H9 (cell line): Measurements from ENCODE around the gene KCNE1. TPM values are rescaled to one million over a fixed set of nuclear protein-coding genes. Genes with fewer than 3 reads are reported as not detected.

Experiments
- DNase-seq: peaks from one replicate; pipeline ENCODE4 v3.0.0-alpha.2; 2017
- H2AFZ ChIP-seq: one replicate; pipeline ENCODE4 v1.6.1; 2013; ENCODE audit warnings: mild to moderate bottlenecking, low read length, control low read depth, moderate library complexity
- H2AK5ac ChIP-seq: 2 replicates; pipeline ENCODE4 v1.6.1; 2013; ENCODE audit warnings: low read length, control low read depth, mixed read lengths; ENCODE audit not compliant: insufficient read length
- H2BK120ac ChIP-seq: one replicate; pipeline ENCODE4 v1.6.1; 2013; ENCODE audit warnings: low read depth, mild to moderate bottlenecking, low read length, control low read depth, inconsistent platforms; ENCODE audit not compliant: poor library complexity, severe bottlenecking
- H2BK12ac ChIP-seq: 2 replicates; pipeline ENCODE4 v1.6.1; 2013; ENCODE audit warnings: low read length, control low read depth, mixed read lengths, low read depth; ENCODE audit not compliant: insufficient read length
- H2BK15ac ChIP-seq: 2 replicates; pipeline ENCODE4 v1.6.1; 2013; ENCODE audit warnings: low read depth, low read length, control low read depth
- H2BK20ac ChIP-seq: one replicate; pipeline ENCODE4 v1.6.1; 2013; ENCODE audit warnings: low read depth, mild to moderate bottlenecking, low read length, control low read depth, inconsistent platforms; ENCODE audit not compliant: poor library complexity, severe bottlenecking
- H2BK5ac ChIP-seq: 2 replicates; pipeline ENCODE4 v1.6.1; 2013; ENCODE audit warnings: low read length, control low read depth, mixed read lengths; ENCODE audit not compliant: insufficient read length
- H3K14ac ChIP-seq: 2 replicates; pipeline ENCODE4 v1.6.1; 2013; ENCODE audit warnings: low read length, control low read depth; ENCODE audit not compliant: insufficient read depth
- H3K18ac ChIP-seq: 2 replicates; pipeline ENCODE4 v1.6.1; 2013; ENCODE audit warnings: low read depth, mild to moderate bottlenecking, mixed read lengths, low read length, control low read depth; ENCODE audit not compliant: insufficient read length
- H3K23ac ChIP-seq: 2 replicates; pipeline ENCODE4 v1.6.1; 2013; ENCODE audit warnings: low read length, control low read depth, mixed read lengths, low read depth; ENCODE audit not compliant: insufficient read length
- H3K23me2 ChIP-seq: 2 replicates; pipeline ENCODE4 v1.6.1; 2013; ENCODE audit warnings: low read depth, mild to moderate bottlenecking, mixed read lengths, low read length, control low read depth; ENCODE audit not compliant: insufficient read length, poor library complexity, severe bottlenecking
- H3K27ac ChIP-seq: 2 replicates; pipeline ENCODE4 v1.5.1; 2013; ENCODE audit warnings: low read length, control low read depth, mixed read lengths, low read depth; ENCODE audit not compliant: insufficient read length
- H3K27me3 ChIP-seq: 2 replicates; pipeline ENCODE4 v1.6.1; 2013; ENCODE audit warnings: low read length, control low read depth, inconsistent platforms; ENCODE audit not compliant: insufficient read depth
- H3K4ac ChIP-seq: 2 replicates; pipeline ENCODE4 v1.6.1; 2013; ENCODE audit warnings: low read depth, mild to moderate bottlenecking, control low read depth, inconsistent platforms, low read length, moderate library complexity
- H3K4me1 ChIP-seq: 2 replicates; pipeline ENCODE4 v1.6.1; 2013; ENCODE audit warnings: low read length, control low read depth, inconsistent platforms; ENCODE audit not compliant: insufficient read depth
- H3K4me2 ChIP-seq: 2 replicates; pipeline ENCODE4 v1.6.1; 2013; ENCODE audit warnings: low read length, control low read depth, mixed read lengths; ENCODE audit not compliant: insufficient read length, insufficient read depth
- H3K56ac ChIP-seq: 2 replicates; pipeline ENCODE4 v1.6.1; 2013; ENCODE audit warnings: low read depth, mild to moderate bottlenecking, mixed read lengths, low read length, control low read depth; ENCODE audit not compliant: insufficient read length
- H3K79me1 ChIP-seq: 2 replicates; pipeline ENCODE4 v1.6.1; 2013; ENCODE audit warnings: low read depth, mild to moderate bottlenecking, moderate library complexity, low read length, control low read depth, inconsistent platforms; ENCODE audit not compliant: insufficient read depth, poor library complexity, severe bottlenecking
- H3K79me2 ChIP-seq: 2 replicates; pipeline ENCODE4 v1.6.1; 2013; ENCODE audit warnings: low read length, control low read depth, inconsistent platforms; ENCODE audit not compliant: insufficient read depth
- H3K9ac ChIP-seq: 2 replicates; pipeline ENCODE4 v1.6.1; 2013; ENCODE audit warnings: low read length, control low read depth, mixed read lengths; ENCODE audit not compliant: insufficient read length; ENCODE audit errors: extremely low read depth
- H3K9me3 ChIP-seq: one replicate; pipeline ENCODE4 v1.6.1; 2013; ENCODE audit warnings: low read depth, low read length, inconsistent platforms; ENCODE audit not compliant: control insufficient read depth
- H3T11ph ChIP-seq: one replicate; pipeline ENCODE4 v1.6.1; 2013; ENCODE audit warnings: mild to moderate bottlenecking, low read length, control low read depth, inconsistent platforms
- H4K20me1 ChIP-seq: one replicate; pipeline ENCODE4 v1.6.1; 2013; ENCODE audit not compliant: control insufficient read depth, insufficient read length, insufficient read depth
- H4K5ac ChIP-seq: 2 replicates; pipeline ENCODE4 v1.6.1; 2013; ENCODE audit warnings: low read depth, mild to moderate bottlenecking, mixed read lengths, low read length, control low read depth; ENCODE audit not compliant: insufficient read length
- H4K8ac ChIP-seq: replicated peaks from 2 replicates; pipeline ENCODE4 v1.6.1; 2013; ENCODE audit warnings: low read length, control low read depth, mixed read lengths, low read depth; ENCODE audit not compliant: insufficient read length
- H4K91ac ChIP-seq: 2 replicates; pipeline ENCODE4 v1.6.1; 2013; ENCODE audit warnings: low read depth, mild to moderate bottlenecking, moderate library complexity, mixed read lengths, low read length, control low read depth; ENCODE audit not compliant: insufficient read length
- H3K27ac Mint-ChIP-seq, 3 experiments: 2 replicates in 2 of 3; 3 replicates in 1 of 3; pipeline ENCODE4 v1.8.0; 2020 to 2021; ENCODE audit warnings: mixed read lengths in 3 of 3, mild to moderate bottlenecking in 1 of 3, moderate library complexity in 1 of 3
- H3K27me3 Mint-ChIP-seq: 2 replicates; pipeline ENCODE4 v1.8.0; 2021; ENCODE audit warnings: low read depth, mild to moderate bottlenecking, moderate library complexity, mixed read lengths
- H3K36me3 Mint-ChIP-seq, 3 experiments: 2 replicates in 2 of 3; 3 replicates in 1 of 3; pipeline ENCODE4 v1.8.0; 2020 to 2021; ENCODE audit warnings: low read depth in 3 of 3, mixed read lengths in 3 of 3; ENCODE audit not compliant: insufficient read depth in 1 of 3
- H3K4me1 Mint-ChIP-seq, 2 experiments: 2 replicates each; pipeline ENCODE4 v1.8.0; 2020; ENCODE audit warnings: mixed read lengths in 2 of 2
- H3K4me3 Mint-ChIP-seq, 2 experiments: 2 replicates in 1 of 2; 3 replicates in 1 of 2; pipeline ENCODE4 v1.8.0; 2020 to 2021; ENCODE audit warnings: mild to moderate bottlenecking in 2 of 2, mixed read lengths in 2 of 2, moderate library complexity in 1 of 2
- H3K9me3 Mint-ChIP-seq, 2 experiments: 2 replicates in 1 of 2; 3 replicates in 1 of 2; pipeline ENCODE4 v1.8.0; 2020; ENCODE audit warnings: mild to moderate bottlenecking in 2 of 2, mixed read lengths in 2 of 2, moderate library complexity in 1 of 2
- CTCF ChIP-seq: fragments of 200-600 bp; sonication (generic); conservative IDR thresholded peaks from 3 replicates; pipeline ENCODE4 v1.8.0; 2021; ENCODE audit warnings: antibody characterized with exemption, mild to moderate bottlenecking
- WGBS: extraction: QIAGEN DNeasy Blood & Tissue Kit; methylation state at CpG from one replicate; pipeline ENCODE4 v1.1.7; 2013; ENCODE audit warnings: missing lambda C conversion rate, low lambda C conversion rate, mixed read lengths; ENCODE audit not compliant: insufficient read length; ENCODE audit errors: extremely low coverage; 5-methylcytosine and 5-hydroxymethylcytosine counted together
- total RNA-seq: library from RNA; stranded (reverse); gene quantifications from 2 replicates; pipeline ENCODE4 v1.2.1, GENCODE V29; 2021

KCNE1 gene
- total RNA-seq, 1 experiment from 2014 or later: 0.28 TPM

DNA sequence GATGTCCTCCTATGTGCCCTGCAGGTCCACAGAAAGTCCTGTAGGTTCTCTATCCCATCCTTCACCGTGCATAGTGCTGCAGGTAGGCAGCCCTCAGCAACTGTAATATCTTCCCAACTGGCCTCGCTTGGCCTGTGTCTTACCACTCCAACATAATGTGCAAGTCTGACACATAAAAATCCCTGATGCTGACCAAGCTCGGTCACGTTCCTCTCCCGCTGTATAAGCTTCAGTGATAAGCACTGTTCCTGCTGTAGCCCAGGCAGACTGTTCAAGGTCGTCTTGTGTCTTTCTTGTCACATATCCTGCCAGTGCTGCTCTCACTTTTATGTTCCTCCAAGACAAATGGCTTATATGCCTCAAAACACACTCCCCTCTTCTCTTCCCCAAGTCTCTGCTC lies 19.4 kb upstream of the KCNE1 start:
- Histone ChIP-seq H3K27ac (no peak overlapping the region), H2BK12ac (no peak overlapping the region), H3K9me3 (no peaks in the 10 kb centered on the region), H2BK5ac (no peak overlapping the region), H3K4me1 (no peaks in the 10 kb centered on the region; the same call in 1 of the 2 replicates), H2BK20ac (no peak overlapping the region), H3K23me2 (no peaks in the 10 kb centered on the region), H3K79me2 (no peaks in the 10 kb centered on the region), H3K23ac (no peak overlapping the region), H4K91ac (no peak overlapping the region), H2BK15ac (no peak overlapping the region), H3K79me1 (no peaks in the 10 kb centered on the region), H3K56ac (no peak overlapping the region), H3K14ac (no peak overlapping the region), H4K20me1 (no peaks in the 10 kb centered on the region), H4K8ac (no peak overlapping the region), H3K4ac (no peak overlapping the region), H4K5ac (no peak overlapping the region), H3K18ac (no peak overlapping the region), H3K9ac (no peak overlapping the region), H2AFZ (no peak overlapping the region), H3K4me2 (no peak overlapping the region), H2AK5ac (no peak overlapping the region), H3K27me3 (no peaks in the 10 kb centered on the region), H3T11ph (no peak overlapping the region), H2BK120ac (no peak overlapping the region)
- no CpG with 5 or more reads among the region's 6 CpGs for WGBS
- Mint-ChIP-seq H3K36me3 (no peaks in the 10 kb centered on the region; a peak in 1 of 7 replicates), H3K4me3 (no peak overlapping the region), H3K27ac (no peak overlapping the region; a peak in 2 of 7 replicates), H3K4me1 (peaks cover 23 to 24% of the 10 kb centered on the region in 2 experiments), H3K9me3 (peaks cover 0 to 2% of the 10 kb centered on the region in 2 experiments; a peak in 3 of 5 replicates), H3K27me3 (peaks cover 2% of the 10 kb centered on the region)
- TF ChIP-seq CTCF: no peak
- no peak for DNase-seq
